GOT3 (cell line): ENCODE data around the gene TRIM61.
"Not testable (repeated sequence)": the region's sequence is repeated elsewhere in the genome, so short reads cannot be mapped to it uniquely, and the experiment has no call there.

ENCODE experiments used
- DNase-seq: peaks from one replicate; lab custom pipeline; 2025; ENCODE audit warnings: mixed read lengths; lab: John Stamatoyannopoulos, UW

TRIM61 gene

DNA sequence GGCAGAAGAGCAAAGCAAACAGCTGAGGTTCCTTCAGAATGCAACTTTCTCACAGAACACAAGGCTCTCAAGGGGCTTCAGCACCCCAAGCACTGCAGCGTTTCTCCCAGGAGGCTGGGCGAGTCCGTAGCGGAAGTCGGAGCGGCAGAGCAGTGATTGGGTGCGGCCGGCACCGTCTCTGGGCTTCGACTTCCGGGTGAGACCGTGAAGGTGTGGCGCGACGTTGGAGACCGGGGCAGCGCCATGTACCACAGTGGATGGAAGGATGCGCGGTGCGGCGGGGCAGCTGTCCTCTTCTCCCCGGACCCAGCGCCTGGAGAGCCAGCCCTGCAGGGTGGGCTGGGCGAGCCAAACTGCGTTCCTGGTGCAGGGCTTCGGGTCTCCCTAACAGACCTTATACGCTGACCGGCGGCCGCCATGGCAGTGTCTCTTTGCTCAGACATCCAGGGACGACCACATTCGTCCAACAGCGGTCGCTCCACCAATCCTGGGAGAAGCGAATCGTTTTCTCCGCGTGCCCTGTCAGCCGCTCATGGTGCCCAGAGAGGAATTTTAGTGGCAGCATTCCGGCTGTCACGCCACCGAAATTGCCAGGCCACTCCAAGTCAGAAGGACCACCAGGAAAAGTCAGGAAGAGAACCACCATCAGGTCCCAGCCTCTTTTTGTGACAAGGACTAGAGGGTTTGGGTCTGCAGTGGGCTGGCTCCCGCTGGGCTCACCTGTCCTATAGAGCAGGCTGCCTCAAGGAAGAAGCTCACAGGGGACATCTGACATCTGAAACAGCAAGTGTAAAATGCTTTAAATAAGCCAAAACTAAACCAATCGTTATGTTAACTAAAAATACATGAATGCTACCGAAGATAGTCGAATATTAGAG, 20.5 kb downstream of the TRIM61 start:
- DNase-seq = no peak

DNA sequence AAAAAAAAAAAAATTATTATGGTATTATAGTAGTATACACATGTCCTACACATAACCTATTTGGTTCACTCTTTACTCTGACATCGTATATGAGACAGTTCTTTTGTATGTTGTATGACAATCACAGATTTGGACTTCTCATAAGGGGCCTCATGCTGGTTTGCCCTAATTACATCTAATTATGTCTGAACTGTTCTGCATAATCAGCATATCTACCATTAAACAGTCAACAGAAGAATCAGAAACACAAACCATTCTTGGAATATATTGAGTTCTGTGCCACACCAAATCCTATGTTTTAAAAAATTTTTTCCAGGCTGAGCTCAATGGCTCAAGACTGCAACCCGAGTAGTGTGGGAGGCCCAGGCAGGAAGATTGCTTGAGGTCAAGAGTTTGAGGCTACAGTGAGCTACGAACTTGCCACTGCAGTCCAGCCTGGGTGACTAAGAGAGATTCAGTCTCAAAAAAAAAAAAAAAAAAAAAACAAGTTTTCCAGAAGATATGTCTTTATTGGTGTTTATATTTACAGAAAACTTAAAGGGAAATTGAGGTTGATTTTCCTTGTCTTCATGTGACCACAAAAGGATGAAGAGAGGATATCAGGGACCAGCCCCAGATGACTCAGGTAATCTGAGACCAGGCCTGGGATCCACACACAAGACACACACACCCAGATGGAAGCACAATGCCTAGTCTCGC, 22.2 kb downstream of the TRIM61 start:
- no peak for DNase-seq

DNA sequence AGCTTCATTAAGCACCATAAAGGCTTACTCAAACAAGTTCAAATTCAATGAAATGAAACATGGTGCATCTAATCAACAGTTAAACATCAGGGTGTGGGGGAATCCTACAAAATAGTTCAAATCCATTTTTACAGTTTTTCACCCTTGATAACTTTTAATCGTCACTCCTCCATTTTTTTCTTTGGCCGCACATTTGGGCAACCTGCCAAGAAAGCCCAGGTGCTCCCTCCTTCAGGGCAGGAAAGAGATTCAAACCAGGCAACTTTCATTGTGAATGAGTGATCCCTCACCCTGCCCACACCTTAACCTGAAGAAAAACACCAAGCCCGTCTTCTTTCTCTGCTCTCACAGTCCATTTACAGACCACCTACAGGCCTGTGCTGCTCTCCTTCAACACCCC, 24.9 kb downstream of the TRIM61 start:
- no peak for DNase-seq

DNA sequence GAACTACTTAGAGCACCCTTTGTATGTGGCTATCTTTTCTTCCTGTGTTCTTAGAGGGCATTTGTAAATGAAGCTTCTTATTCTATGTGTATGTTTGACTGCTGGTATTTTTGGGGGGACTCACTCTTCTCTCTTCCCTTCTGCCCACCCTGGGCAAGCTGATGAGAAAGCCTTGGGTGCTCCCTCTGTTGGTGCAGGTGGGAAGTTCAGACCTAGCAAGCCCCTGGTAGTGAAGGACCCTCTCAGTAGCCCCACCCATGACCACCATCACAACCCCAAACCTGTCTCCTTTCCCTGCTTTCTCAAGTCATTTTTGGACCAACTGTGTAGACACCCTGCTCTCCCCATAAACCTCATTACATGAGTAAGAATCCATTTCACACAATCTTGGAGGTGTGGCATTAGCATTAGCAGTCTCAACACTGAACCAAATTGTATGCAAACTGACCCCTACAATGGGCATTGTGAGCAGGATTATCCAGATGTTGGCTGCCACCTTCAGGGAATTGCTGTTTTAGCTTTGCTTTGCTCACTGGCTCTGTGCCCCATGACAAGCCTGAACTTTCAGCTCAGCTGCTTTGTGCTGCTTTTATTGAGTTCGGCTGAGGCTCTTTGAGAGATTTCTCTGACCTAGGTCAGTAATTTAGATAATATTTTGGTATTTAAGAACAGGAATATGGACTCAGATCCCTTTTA, 27.9 kb downstream of the TRIM61 start:
- no peak for DNase-seq

DNA sequence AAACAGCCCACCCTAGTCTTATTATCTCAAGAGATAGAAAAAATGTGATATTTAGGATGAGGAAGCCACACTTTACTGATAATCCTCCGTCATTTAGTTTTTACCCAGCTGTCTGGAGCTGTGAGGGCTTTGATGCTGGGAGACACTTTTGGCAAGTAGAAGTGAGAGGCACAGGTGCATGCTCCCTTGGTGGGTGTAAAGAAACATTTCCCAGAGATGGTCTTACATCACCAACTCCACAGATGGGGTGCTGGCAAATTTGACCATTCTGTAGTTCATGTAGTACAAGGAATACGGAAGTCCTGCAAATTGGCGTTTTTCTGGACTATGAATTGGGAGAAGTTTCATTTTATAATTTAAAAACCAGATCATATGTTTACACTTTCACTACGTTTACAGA, 28.5 kb downstream of the TRIM61 start:
- DNase-seq = no peak

DNA sequence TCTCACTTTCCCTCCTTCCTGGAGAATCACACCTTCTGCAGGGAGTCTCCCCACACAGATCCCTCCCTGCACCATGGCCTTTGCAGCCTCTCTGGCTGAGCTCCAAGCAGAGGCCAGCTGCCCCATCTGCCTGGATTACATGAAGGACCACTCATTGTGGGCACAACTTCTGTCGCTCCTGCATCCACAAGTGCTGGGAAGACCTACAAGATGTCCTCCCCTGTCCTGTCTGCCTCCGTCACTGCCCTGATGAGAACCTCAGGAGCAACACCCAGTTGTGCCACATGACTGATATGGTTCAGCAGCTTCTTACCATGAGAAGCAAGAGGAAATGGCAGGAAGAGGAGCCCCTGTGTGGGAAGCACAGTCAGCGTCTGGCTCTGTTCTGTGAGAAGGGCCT, 29.5 kb downstream of the TRIM61 start:
- not testable (repeated sequence) for DNase-seq

DNA sequence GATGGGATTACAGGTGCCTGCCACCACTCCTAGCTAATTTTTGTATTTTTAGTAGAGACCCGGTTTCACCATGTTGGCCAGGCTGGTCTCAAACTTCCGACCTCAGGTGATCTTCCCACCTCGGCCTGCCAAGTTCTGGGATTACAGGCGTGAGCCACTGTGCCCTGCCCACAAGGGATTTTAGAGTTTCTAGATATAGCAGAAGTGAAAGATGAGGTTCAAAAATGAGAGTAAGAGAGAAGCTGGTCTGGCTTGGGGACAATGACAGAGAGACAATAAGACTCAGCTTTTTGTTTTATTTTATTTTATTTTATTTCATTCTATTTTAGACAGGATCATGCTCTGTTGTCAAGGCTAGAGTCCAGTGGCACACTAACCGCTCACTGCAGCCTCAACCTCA, 30.6 kb downstream of the TRIM61 start:
- no peak for DNase-seq

DNA sequence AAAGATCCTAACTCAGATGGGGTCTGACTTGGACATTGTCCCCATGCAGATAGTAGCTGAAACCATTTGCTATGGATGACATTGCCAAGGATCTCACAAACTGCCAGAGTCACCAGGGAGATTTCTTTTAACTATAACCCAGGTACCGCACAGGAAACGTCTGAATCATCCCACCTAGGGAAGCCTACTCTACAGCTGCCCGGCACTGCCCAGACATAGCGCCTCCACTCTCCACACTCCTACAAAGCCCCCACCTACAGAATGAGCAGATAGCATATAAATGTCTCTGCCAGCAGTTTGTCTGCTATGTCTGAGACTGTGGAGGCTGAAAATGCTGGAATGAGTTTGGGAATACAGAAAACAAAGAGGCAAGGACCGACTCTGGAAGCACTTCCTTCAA, 32.3 kb downstream of the TRIM61 start:
- no peak for DNase-seq

DNA sequence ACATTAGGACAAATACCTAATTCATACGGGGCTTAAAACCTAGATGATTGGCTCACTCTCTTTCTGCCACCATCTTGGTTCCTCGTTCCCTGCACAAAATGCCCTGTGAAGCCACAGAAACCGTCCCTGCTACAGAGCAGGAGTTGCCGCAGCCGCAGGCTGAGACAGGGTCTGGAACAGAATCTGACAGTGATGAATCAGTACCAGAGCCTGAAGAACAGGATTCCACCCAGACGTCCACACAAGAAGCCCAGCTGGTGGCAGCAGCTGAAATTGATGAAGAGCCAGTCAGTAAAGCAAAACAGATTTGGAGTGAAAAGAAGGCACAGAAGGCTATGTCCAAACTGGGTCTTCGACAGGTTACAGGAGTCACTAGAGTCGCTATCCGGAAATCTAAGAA, 34.3 kb downstream of the TRIM61 start:
- no peak for DNase-seq

DNA sequence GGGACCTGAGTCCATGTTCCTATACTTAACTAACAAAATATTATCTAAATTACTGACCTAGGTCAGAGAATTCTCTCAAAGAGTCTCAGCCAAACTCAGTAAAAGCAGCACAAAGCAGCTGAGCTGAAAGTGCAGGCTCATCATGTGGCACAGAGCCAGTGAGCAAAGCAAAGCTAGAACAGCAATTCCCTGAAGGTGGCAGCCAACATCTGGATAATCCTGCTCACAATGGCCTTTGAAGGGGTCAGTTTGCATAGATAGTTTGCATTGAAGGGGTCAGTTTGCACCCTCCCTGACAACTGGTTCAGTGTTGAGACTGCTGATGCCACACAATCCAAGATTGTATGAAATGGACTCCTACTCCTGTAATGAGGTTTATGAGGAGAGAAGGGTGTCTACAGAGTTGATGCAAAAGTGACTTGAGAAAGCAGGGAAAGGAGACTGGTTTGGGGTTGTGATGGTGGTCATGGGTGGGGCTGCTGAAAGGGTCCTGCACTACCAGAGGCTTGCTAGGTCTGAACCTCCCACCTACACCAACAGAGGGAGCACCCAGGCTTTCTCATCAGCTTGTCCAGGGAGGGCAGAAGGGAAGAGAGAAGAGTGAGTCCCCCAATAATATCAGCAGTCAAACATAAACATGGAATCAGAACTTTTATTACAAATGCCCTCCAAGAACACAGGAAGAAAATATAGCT, 39.7 kb downstream of the TRIM61 start:
- DNase-seq = no peak

DNA sequence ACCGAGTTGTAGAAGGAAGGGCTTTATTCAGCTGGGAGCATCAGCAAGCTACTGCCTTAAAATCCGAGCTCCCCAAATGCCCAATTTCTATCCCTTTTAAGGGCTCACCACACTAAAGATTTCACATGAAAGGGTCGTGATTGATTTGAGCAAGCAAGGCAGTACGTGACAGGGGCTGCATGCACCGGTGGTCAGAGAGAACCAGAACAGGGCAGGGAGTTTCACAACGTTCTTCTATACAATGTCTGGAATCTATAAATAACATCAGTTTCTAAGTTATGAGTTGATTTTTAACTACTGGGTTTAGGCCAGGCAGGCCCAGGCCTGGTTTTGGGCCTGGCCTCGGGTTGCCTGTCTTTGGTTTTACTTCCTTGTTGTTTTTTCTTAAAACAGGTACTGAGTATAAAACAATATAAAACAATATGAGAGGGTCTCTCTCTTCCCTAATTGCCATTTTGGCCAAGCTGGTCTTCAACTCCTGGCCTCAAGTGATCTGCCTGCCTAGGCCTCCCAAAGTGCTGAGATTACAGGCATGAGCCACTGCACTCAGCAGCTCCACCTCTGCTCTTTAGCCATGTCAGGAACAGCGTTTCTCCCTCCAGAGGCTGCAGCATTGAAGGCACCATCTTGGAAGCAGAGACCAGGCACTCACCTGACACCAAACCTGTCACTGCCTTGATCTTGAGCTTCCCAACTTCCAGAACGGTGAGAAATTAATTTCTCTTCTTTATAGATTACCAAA, 41.4 kb downstream of the TRIM61 start:
- DNase-seq = not testable (repeated sequence)

DNA sequence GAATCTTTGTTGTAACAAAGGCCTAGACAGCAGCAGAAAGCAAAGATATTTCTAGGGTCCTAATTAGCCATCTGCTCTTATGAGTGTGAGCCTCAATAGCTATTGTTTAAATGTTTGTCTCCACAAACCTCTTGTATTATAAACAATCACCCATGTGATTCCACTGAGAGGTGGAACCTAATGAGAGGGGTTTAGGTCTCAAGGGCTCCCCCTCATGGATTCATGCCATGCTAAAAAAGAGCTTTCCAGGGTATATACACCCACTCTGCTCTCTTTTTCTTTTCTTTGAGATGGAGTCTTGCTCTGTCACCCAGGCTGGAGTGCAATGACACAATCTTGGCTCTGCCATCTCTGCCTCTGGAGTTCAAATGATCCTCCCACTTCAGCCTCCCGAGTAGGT, 42.1 kb downstream of the TRIM61 start:
- DNase-seq = no peak

DNA sequence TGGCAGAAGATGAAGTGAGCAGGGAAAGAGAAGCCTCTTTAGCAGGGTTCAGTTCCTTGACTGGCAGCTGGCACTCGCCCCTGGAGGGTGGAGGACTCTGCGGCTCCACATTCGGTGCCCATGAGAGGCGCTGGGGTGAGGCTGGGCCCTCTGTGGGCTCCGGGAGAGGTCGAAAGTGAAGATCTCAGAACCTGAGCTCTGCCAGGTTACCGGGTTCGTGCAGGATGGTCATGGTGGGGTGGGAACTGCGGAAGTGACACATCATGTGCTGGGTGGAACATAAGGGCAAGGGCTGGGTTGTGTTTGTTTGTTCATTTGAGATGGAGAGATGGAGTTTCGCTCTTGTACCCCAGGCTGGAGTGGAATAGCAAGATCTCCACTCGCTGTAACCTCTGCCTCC, 44.2 kb downstream of the TRIM61 start:
- DNase-seq = no peak

DNA sequence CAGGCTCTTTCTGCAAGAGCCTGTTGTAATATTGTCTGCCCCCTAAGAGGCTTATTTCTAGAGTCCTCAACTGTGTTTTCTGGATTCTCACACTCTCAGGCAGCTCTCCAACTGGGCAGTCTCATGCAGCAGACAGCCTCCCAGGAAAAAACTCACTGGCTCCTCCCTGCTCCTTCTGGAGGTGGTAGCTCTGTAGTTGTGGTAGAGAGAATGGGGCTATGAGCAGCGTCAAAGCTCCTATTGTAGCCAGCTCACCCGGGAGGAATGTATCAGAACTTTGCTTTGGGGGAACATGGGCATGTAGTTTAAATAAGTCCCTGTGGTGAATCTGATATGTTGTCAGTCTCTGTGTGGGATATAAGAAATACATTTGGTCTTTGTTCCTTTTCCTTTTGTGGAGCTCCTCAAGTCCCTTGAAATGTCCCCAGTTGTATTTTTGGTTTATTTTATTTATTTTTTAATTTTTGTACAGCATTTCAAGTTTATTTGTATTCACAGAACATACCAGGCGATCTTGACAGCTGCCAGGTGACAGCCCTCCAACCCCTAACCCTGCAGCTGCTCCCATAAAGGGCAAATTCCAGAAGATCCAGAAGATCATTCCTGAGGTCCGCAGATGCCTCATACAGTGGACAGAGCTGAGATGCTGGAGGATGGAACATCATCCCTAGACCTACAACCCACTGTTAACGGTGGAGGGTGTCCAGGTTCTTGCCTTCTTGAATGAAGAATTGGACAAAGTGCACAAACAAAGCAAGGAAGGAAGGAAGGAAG, 45.7 kb downstream of the TRIM61 start:
- no peak for DNase-seq

DNA sequence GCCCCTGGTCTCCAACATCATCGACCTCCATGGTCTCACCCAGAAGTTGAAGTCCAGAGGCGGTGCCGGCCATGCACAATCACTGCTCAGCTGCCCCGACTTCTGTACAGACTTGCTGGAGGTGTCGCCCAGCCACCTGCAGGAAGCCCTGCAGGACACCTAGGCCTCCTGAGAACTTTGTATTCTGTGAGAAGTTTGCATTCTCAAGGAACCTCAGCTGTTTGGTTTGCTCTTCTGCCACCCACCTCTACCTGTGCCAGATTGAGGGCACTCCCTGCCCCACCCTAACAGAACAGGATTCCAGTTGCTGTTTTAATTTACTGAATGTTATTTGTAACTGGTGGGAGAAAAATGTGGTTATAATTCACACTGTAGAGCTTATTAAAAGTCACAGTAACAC, 46.8 kb downstream of the TRIM61 start:
- DNase-seq = no peak

DNA sequence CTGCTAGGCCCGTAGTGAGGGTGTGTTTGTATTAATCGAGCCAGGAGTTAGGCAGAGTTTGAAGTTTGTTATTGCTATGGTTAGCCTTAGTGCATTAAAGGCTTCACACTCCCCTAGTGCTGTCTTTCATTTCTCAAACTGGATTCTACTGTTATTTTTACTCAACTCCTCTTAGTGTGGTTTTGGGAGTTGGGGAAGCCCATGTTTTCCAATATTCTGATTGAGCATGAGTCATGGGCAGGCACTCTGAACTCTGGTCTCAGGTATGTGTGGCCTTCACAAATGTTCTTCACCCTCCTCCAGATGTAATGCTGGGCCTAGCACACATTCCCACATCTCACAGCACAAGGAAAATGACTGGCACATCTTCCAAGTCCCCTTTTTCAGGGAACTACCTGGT, 50.4 kb downstream of the TRIM61 start:
- DNase-seq = not testable (repeated sequence)

DNA sequence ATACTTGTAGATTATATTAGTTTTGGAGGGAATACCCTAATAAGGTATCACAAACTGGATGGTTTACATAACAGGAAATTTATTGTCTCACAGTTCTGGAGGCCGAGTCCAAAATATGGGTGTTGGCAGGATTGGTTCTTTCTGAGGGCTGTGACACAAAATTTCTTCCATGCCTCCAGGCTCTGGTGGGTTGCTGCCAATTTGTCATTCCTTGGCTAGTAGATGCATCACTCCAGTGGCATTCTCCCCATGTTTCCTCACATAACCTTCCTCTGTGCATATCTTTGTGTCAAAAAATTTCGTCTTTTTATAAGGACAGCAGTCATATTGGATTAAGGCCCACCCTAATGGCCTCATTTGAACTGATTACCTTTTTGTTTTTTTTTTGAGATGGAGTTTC, 51.2 kb downstream of the TRIM61 start:
- no peak for DNase-seq

DNA sequence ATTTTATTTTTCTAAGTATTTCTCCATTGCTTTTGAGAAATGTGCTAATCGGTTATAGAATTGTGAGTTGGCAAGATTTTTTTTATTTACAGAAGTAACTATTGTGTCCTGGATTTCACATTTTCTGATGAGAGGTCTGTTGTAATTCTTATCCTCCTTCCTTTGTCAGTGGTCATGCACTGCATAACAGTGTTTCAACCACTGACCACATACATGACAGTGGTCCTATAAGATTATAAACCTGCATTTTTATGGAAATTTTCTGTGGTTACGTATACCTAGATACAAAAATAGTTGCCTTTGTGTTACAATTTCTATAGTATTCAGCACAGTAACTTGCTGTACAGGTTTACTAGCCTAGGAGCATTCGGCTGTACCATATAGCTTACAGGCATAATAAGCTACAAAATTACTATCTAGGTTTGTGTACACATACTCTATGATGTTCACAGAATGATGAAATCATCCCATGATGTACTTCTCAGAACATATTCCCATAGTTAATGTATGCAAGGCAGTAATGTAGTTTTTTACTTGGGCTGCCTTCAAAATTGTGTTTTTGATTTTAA, 52.7 kb downstream of the TRIM61 start:
- DNase-seq = no peak

DNA sequence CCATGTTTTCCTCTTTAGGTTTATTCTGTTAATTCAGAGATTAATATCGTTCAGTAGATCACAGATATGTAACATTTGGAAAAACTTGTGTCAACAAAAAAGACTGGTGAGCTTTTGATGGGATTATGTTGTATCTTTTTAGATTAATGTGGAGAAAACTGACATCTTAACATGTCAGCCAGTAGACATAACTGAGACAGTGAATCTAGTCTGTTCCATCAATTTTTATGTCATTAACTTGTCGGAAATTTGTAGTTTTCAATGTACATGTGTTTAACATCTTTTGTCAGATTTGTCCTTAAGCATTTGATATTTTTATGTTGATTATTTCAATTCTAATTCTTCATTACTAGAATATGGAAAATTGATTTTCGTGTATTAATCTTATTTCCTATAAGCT, 58.5 kb downstream of the TRIM61 start:
- DNase-seq = no peak
